ENCODE measurements around the gene MED13L. TPM values are rescaled to one million over a fixed set of nuclear protein-coding genes. Genes with fewer than 3 reads are reported as not detected.

MED13L gene
- total and polyA plus RNA-seq, 4 donors: 7.9 to 94.0 (median 37.7) TPM

- Histone ChIP-seq H3K36me3 (ENCODE audit: control insufficient read depth in 4 of 4, insufficient read depth in 3 of 4, low read depth in 1 of 4, low read length in 3 of 4) (no peaks in the 10 kb centered on the region), H3K9ac (ENCODE audit: low read depth in 1 of 2, low read length in 2 of 2) (no peak overlapping the region), H3K27ac (ENCODE audit: low read depth in 1 of 2, low read length in 2 of 2) (no peak overlapping the region), H3K4me1 (ENCODE audit: control insufficient read depth in 4 of 4, insufficient read depth in 4 of 4, low read length in 3 of 4) (peaks cover 0 to 10% (median 1%) of the 10 kb centered on the region in 4 donors), H3K4me3 (ENCODE audit: low read depth in 1 of 3, low read length in 3 of 3) (no peak overlapping the region), H3K9me3 (ENCODE audit: control insufficient read depth in 4 of 4, low read length in 3 of 4) (no peaks in the 10 kb centered on the region), H3K27me3 (ENCODE audit: control insufficient read depth in 4 of 4, insufficient read depth in 4 of 4, low read length in 3 of 4) (no peaks in the 10 kb centered on the region)
- DNase-seq (ENCODE audit: low spot score): no peak
- no peak for TF ChIP-seq ZBTB33 (IDR thresholded peaks at IDR 0.05)
- WGBS: 97% methylated on average over 4 of the region's 4 CpGs
Measured at GRCh38 chr12:116064493-116064892, 213.0 kb downstream of the MED13L start.

- TF ChIP-seq TAF1 (conservative IDR thresholded peaks at IDR 0.05) (no peak), REST (IDR thresholded peaks at IDR 0.05) (no peak), RAD21 (IDR thresholded peaks at IDR 0.05) (no peak), SP1 (IDR thresholded peaks at IDR 0.05) (no peak), HNF4A (conservative IDR thresholded peaks at IDR 0.05) (no peak)
- no peak overlapping the region for H3K27ac ChIP-seq (ENCODE audit: low read depth in 1 of 2, low read length in 2 of 2)
Measured at GRCh38 chr12:116062698-116063097, 214.8 kb downstream of the MED13L start.

GRCh38 chr12:116060764-116061163 is 216.7 kb downstream of the MED13L start:
- 68% methylated on average over 2 of the region's 2 CpGs for WGBS
- no peak for DNase-seq (ENCODE audit: low spot score)
- Histone ChIP-seq H3K9ac (ENCODE audit: low read depth in 1 of 2, low read length in 2 of 2) (no peak overlapping the region), H3K4me1 (ENCODE audit: control insufficient read depth in 4 of 4, insufficient read depth in 4 of 4, low read length in 3 of 4) (peaks cover 0 to 2% (median under 1%) of the 10 kb centered on the region in 4 donors), H3K27me3 (ENCODE audit: control insufficient read depth in 4 of 4, insufficient read depth in 4 of 4, low read length in 3 of 4) (no peaks in the 10 kb centered on the region), H3K27ac (ENCODE audit: low read depth in 1 of 2, low read length in 2 of 2) (no peak overlapping the region), H3K9me3 (ENCODE audit: control insufficient read depth in 4 of 4, low read length in 3 of 4) (no peaks in the 10 kb centered on the region), H3K36me3 (ENCODE audit: control insufficient read depth in 4 of 4, insufficient read depth in 3 of 4, low read depth in 1 of 4, low read length in 3 of 4) (no peaks in the 10 kb centered on the region), H3K4me3 (ENCODE audit: low read depth in 1 of 3, low read length in 3 of 3) (no peak overlapping the region)
- TF ChIP-seq CTCF (IDR thresholded peaks at IDR 0.05; ENCODE audit: low read depth, low read length, missing input control): no peak
- TF ChIP-seq MAX (IDR thresholded peaks at IDR 0.05): no peak

More at GRCh38 chr12:116062698-116063097, 214.8 kb downstream of the MED13L start:
- Histone ChIP-seq H3K4me3 (ENCODE audit: low read depth in 1 of 3, low read length in 3 of 3) (no peak overlapping the region), H3K36me3 (ENCODE audit: control insufficient read depth in 4 of 4, insufficient read depth in 3 of 4, low read depth in 1 of 4, low read length in 3 of 4) (no peaks in the 10 kb centered on the region), H3K4me1 (ENCODE audit: control insufficient read depth in 4 of 4, insufficient read depth in 4 of 4, low read length in 3 of 4) (peaks cover 0 to 8% (median 1%) of the 10 kb centered on the region in 4 donors), H3K9ac (ENCODE audit: low read depth in 1 of 2, low read length in 2 of 2) (no peak overlapping the region), H3K27me3 (ENCODE audit: control insufficient read depth in 4 of 4, insufficient read depth in 4 of 4, low read length in 3 of 4) (no peaks in the 10 kb centered on the region), H3K9me3 (ENCODE audit: control insufficient read depth in 4 of 4, low read length in 3 of 4) (no peaks in the 10 kb centered on the region)
- 96% methylated on average over 4 of the region's 4 CpGs for WGBS
- DNase-seq (ENCODE audit: low spot score): no peak
